Ovary (tissue), 9 donors: ENCODE results near the gene AP1S3. TPM values are rescaled to one million over a fixed set of nuclear protein-coding genes. Genes with fewer than 3 reads are reported as not detected.

Experiments
- DNase-seq, 5 donors: peaks; one replicate each; pipeline ENCODE4 v3.0.0-alpha.2; 2019 to 2020
- H3K27ac ChIP-seq, 2 donors: fragments of 200-600 bp; one replicate each; pipeline versions ENCODE4 v1.5.1 to v1.8.0; 2019 to 2022
- H3K27me3 ChIP-seq: fragments of 200-600 bp; one replicate; pipeline ENCODE4 v1.8.0; 2022
- H3K36me3 ChIP-seq: fragments of 200-600 bp; sonication (generic); one replicate; pipeline ENCODE4 v1.5.1; 2019
- H3K4me1 ChIP-seq: one replicate; pipeline ENCODE4 v1.8.1; 2013; ENCODE audit warnings: mild to moderate bottlenecking, moderate library complexity; ENCODE audit not compliant: insufficient read depth
- H3K4me3 ChIP-seq: fragments of 200-600 bp; sonication (generic); one replicate; pipeline ENCODE4 v1.5.1; 2017
- H3K9me3 ChIP-seq, 2 donors: fragments of 200-600 bp in 1 of 2; sonication (generic) in 1 of 2; one replicate each; pipeline versions ENCODE4 v1.5.1 to v1.8.1; 2013 to 2019; ENCODE audit warnings: mild to moderate bottlenecking in 1 of 2, moderate library complexity in 1 of 2
- EP300 ChIP-seq: sonication (generic); formaldehyde crosslinking; IDR thresholded peaks from one replicate; pipeline ENCODE4 v1.6.1; 2017; ENCODE audit warnings: antibody characterized with exemption
- POLR2A ChIP-seq: fragments of 450-650 bp; IDR thresholded peaks from one replicate; pipeline ENCODE4 v1.6.1; 2017; ENCODE audit warnings: antibody characterized with exemption, mild to moderate bottlenecking, moderate library complexity
- WGBS, 3 donors: extraction: QIAGEN DNeasy Blood & Tissue Kit in 1 of 3; methylation state at CpG; one replicate each; pipeline versions ENCODE4 v1.1.5 to v1.1.7; 2013 to 2017; 5-methylcytosine and 5-hydroxymethylcytosine counted together
- intact Hi-C, 4 donors: fragments of 100-400 bp; cut with DNase I; formaldehyde crosslinking; loops; one replicate each; pipeline versions ENCODE4 v1.11.0 to v1.15.1; 2022 to 2023
- polyA plus RNA-seq, 2 donors: library from polyadenylated mRNA; stranded (reverse); fragments of 200-250 nt in 1 of 2; fragments of 350-450 nt in 1 of 2; fragmentation: Illumina TruSeq in 1 of 2; extraction: RNeasy Lipid Tissue Mini Kit (QIAGEN cat#74804) in 1 of 2; gene quantifications; one replicate each; pipeline ENCODE4 v1.2.3, GENCODE V29; 2013 to 2014
- total RNA-seq, 7 donors: library from RNA; depleted of rRNA in 2 of 7; stranded (reverse); fragments of >200 nt in 2 of 7; fragmentation: NEBNext Ultra II Directional in 3 of 7; extraction: Animal tissue kit (Norgen Biotek cat#: 25700) in 3 of 7; gene quantifications; one replicate each; pipeline versions ENCODE4 v1.1.0 to v1.2.4, GENCODE V29; 2016 to 2023
- TF ChIP-seq, protein P1 (sequence below), 3 donors: fragments of 450-650 bp in 2 of 3; fragments of 200-600 bp in 1 of 3; IDR thresholded peaks; one replicate each; pipeline versions ENCODE4 v1.5.1 to v1.8.0; 2016 to 2022; ENCODE audit warnings: antibody characterized with exemption in 3 of 3, mild to moderate bottlenecking in 1 of 3
- donor health status: DM: no; HTN: no; CAD: no; lungs with moderate emphysema.
- donor health status: DM: no; HTN: no; CAD: no.
- donor health status: Bipolar disorder and iron deficiency.
- donor health status: DM: yes; HTN: yes; CAD: no.
- donor health status: DM: no; HTN: no; CAD: no.
- donor health status: DM: yes; HTN: yes; CAD: no.

The AP1S3 gene
- total and polyA plus RNA-seq, 9 donors, result 0.46 to 16.8 (median 1.3) TPM

DNA sequence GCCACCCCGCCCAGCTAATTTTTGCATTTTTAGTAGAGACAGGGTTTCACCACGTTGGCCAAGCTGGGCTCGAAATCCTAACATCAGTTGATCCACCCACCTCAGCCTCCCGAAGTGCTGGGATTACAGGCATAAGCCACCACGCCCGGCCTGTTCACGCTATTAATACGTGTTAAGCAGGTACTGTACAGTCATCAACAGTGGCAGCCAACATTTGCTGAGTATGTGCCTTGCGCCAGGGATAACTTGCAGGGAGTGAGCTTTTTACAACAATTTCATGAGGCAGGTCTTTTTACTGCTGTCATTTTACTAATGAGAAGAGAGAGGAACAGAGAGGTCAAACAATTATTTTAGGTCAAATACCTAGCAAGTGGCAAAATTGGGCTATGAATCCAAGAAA is 115.2 kb downstream of the AP1S3 start:
- Histone ChIP-seq H3K4me1 (no peaks in the 10 kb centered on the region), H3K27me3 (no peaks in the 10 kb centered on the region), H3K9me3 (no peaks in the 10 kb centered on the region), H3K27ac (no peak overlapping the region), H3K36me3 (no peaks in the 10 kb centered on the region), H3K4me3 (no peak overlapping the region)
- intact Hi-C loops, result no loop called here
- 86 to 98% (median 86%) methylated on average over 9 of the region's 9 CpGs for WGBS, 3 donors
- DNase-seq, result no peak
- TF ChIP-seq POLR2A, result no peak
- no peak for TF ChIP-seq EP300
- TF ChIP-seq, protein P1, sequence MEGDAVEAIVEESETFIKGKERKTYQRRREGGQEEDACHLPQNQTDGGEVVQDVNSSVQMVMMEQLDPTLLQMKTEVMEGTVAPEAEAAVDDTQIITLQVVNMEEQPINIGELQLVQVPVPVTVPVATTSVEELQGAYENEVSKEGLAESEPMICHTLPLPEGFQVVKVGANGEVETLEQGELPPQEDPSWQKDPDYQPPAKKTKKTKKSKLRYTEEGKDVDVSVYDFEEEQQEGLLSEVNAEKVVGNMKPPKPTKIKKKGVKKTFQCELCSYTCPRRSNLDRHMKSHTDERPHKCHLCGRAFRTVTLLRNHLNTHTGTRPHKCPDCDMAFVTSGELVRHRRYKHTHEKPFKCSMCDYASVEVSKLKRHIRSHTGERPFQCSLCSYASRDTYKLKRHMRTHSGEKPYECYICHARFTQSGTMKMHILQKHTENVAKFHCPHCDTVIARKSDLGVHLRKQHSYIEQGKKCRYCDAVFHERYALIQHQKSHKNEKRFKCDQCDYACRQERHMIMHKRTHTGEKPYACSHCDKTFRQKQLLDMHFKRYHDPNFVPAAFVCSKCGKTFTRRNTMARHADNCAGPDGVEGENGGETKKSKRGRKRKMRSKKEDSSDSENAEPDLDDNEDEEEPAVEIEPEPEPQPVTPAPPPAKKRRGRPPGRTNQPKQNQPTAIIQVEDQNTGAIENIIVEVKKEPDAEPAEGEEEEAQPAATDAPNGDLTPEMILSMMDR (IDR thresholded peaks at IDR 0.05), result no peak

DNA sequence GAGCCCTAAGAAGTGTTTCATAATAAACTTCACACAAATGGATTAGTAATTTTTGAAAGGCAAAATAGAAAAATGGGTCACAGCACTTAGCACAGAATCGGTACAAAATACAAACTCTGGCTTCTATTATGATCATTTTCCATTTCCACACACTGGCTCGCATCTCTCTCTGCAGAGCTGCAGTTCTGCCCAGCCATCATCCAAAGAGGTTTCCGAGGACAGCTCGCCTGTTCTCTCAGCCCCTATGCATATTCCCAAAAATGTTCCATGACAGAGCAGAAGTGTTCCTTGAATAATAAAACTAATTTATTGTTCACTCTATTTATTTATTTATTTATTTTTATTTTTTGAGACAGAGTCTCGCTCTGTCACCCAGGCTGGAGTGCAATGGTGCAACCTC is 115.6 kb downstream of the AP1S3 start:
- Histone ChIP-seq H3K27ac (no peak overlapping the region), H3K27me3 (no peaks in the 10 kb centered on the region), H3K4me3 (no peak overlapping the region), H3K4me1 (no peaks in the 10 kb centered on the region), H3K9me3 (no peaks in the 10 kb centered on the region), H3K36me3 (no peaks in the 10 kb centered on the region)
- intact Hi-C loops, result no loop called here
- 95 to 98% (median 95%) methylated on average over 5 of the region's 5 CpGs for WGBS, 3 donors
- no peak for TF ChIP-seq POLR2A
- TF ChIP-seq, protein P1 (IDR thresholded peaks at IDR 0.05), result no peak
- no peak for TF ChIP-seq EP300
- no peak for DNase-seq

DNA sequence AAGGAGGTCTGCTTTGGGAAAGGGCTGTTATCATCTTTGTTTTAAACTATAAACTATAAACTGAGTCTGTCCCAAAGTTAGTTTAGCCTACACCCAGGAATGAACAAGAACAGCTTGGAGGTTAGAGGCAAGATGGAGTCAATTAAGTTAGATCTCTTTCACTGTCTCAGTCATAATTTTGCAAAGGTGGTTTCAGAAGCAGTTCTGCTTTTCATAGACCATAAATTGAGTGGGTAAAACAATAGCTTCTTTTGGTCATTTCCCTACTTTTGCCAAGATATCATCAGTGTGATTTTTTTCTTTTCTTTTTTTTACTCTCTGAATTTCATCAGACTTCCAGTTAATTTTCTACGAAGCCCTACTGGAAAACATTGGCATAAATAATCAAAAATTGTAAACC is 117.0 kb downstream of the AP1S3 start:
- no peak overlapping the region for H3K27ac ChIP-seq
- no peak for DNase-seq
- intact Hi-C loops, result no loop called here

DNA sequence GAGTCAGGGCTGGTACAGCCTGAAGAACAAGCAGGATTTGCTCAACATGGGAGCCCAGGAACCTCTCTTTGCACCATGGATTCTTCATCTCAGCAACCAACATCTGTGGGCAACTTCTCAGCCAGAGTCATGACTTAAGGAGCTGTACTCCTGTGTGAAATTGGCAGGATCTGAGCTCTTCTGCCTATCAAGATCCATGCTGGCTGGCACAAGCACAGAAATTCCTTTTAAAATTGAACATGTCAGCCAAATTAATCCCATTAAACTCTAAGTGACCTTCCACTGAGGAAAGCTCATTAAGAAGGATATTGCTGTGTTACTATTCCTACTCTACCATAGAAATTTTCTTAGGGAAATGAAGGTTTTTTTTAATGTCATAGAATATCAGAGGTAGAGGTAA is 124.7 kb downstream of the AP1S3 start:
- Histone ChIP-seq H3K27me3 (no peaks in the 10 kb centered on the region), H3K4me3 (no peak overlapping the region), H3K9me3 (no peaks in the 10 kb centered on the region), H3K27ac (no peak overlapping the region), H3K4me1 (no peaks in the 10 kb centered on the region), H3K36me3 (no peaks in the 10 kb centered on the region)
- DNase-seq, result no peak
- TF ChIP-seq, protein P1 (IDR thresholded peaks at IDR 0.05), result no peak
- no peak for TF ChIP-seq POLR2A
- TF ChIP-seq EP300, result no peak
- intact Hi-C loops, result no loop called here

More for the DNA sequence above, 117.0 kb downstream of the AP1S3 start:
- Histone ChIP-seq H3K27me3 (no peaks in the 10 kb centered on the region), H3K9me3 (no peaks in the 10 kb centered on the region), H3K4me3 (no peak overlapping the region), H3K36me3 (no peaks in the 10 kb centered on the region), H3K4me1 (no peaks in the 10 kb centered on the region)
- WGBS, 3 donors, result 35 to 54% (median 42%) methylated on average over 1 of the region's 1 CpG
- TF ChIP-seq, protein P1 (IDR thresholded peaks at IDR 0.05), result no peak
- TF ChIP-seq POLR2A, result no peak
- TF ChIP-seq EP300, result no peak
